HG02973 (cell line): ENCODE measurements around the gene DDX56.
A peak's percentile ranks its signal among the peaks of the same experiment; 100 is the strongest.

Experiments used
- ATAC-seq: cut with Tn5 transposase; IDR thresholded peaks from one replicate; pipeline ENCODE4 v1.9.1; 2021; ENCODE audit warnings: moderate library complexity; ENCODE audit not compliant: unreplicated experiment

The DDX56 gene

GRCh38 chr7:44573464-44574286 is at the start of gene DDX56:
Gene DDX56, minus strand, starts transcription at chr7:44573908. Its CDS starts 13 bp downstream, at chr7:44573895.
- peak; percentile 83 for ATAC-seq

GRCh38 chr7:44622342-44623151 is 48.8 kb upstream of the DDX56 start:
- ATAC-seq, result peak; percentile 74

GRCh38 chr7:44621750-44622103 is 48.0 kb upstream of the DDX56 start:
- no peak for ATAC-seq

DNA sequence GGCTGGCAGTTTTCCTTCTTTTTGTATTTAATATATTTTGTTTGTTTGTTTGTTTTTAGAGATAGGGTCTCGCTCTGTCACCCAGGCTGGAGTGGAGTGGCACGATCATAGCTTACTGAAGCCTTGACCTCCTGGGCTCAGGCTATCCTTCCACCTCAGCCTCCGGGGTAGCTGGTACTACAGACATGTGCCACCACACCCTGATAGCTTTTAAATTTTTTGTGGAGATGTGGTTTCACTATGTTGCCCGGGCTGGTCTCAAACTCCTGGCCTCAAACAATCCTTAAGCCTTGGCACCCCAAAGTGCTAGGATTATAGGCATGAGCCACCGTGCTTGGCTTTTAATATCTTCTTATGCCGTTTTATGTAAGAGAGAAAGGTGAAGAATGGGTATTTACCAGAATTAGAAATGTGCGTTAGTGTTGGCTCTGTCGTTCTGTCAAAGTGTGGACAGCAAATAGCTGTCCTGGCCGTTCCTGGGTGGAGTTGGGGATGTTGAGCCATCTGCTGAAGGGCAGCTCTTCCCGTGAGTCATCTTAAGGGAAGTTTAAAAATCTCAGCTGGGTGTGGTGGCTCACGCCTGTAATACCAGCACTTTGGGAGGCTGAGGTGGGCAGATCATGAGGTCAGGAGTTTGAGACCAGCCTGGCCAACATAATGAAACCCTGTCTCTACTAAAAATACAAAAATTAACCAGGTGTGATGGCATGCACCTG is 47.5 kb upstream of the DDX56 start:
- no peak for ATAC-seq

DNA sequence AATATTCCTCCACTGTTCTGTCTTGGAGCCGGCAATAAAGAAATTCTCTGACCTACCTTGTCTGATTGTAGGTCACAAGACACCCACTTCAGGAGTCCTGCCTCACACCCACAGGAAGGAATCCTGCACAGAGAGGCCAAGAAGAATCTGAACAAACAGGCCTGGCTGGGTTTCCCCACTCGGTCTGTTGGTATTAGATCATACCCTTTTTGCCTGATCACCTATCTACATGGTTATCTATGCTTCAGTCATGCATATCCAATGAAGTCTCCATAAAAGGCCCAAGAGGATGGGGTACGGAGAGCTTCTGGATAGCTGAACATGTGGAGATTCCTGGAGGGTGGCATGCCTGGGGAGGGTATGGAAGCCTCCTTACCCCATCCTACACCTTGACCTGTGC is 45.0 kb upstream of the DDX56 start:
- ATAC-seq, result no peak

GRCh38 chr7:44618045-44618444 is 44.3 kb upstream of the DDX56 start:
- ATAC-seq, result no peak

DNA sequence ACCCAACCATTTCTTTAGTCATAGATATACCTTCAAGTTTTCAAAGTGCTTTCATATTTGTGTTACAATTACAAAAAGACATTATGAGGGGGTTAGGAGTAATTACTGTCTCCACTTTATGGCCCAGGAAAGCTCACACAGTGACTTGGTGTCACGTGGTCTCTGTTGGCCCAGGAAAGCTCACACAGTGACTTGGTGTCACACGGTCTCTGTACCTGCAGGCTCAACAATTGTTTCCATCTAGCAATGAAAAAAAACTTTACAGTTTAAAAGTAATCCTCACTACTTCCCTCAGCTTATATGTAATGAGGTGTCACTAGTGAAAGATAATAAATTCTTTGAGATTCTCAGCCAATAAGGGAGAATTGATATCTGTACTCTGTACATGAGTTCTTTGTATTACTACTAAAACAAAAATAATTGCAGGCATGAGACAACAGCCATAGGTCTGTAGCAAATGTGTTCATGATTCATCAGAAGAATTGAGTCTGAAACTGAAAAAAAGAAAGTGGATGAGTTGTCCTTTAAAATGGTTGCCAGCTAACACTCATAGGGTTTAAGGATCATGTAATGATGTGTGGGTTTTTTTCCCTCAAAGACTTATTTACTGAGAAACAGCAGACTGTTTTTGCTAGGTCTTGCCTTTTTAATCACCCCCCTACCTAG is 43.6 kb upstream of the DDX56 start:
- ATAC-seq, result peak; percentile 52

DNA sequence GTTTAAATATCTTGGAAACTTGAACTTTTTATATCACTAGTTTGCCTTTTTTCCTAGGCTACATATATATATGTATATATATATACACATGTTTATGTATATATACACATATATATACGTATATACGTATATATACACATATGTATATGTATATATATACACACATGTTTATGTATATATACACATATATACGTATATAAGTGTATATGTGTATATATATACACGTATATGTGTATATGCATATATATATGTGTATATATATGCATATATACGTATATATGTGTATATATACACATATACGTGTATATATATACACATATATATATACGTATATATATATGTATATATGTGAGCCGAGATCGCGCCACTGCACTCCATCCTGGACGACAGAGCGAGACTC is 42.8 kb upstream of the DDX56 start:
- no peak for ATAC-seq

- ATAC-seq, result no peak
These were observed 42.1 kb upstream of the DDX56 start for GRCh38 chr7:44615793-44616192.

GRCh38 chr7:44615149-44615611 is 41.5 kb upstream of the DDX56 start:
- no peak for ATAC-seq

DNA sequence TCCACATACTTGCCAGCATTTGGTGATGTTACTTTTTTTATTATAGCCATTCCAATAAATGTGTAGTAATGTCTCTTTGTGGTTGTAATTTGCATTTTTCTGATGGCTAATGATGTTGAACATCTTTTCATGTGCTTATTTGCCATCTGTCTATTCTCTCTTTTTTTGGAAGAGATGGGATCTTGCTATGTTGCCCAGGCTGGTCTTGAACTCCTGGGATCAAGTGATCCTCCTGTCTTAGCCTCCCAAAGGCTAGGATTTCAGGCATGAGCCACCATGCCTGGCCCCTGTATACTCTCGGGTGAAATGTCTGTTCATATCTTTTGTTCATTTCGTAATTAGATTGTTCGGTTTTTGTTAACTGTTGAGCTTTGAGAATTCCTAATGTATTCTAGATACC is 36.1 kb upstream of the DDX56 start:
- no peak for ATAC-seq

GRCh38 chr7:44608916-44609648 is 35.4 kb upstream of the DDX56 start:
- ATAC-seq, result no peak

GRCh38 chr7:44607141-44608068 is 33.7 kb upstream of the DDX56 start:
- ATAC-seq, result no peak

- peak; percentile 93 for ATAC-seq
These were observed 32.8 kb upstream of the DDX56 start, which contains the start of gene OGDH for GRCh38 chr7:44606341-44607140. Gene OGDH, plus strand, starts transcription at chr7:44606627. Its CDS starts 17,717 bp downstream, at chr7:44624344.

GRCh38 chr7:44604941-44605340 is 31.2 kb upstream of the DDX56 start:
- no peak for ATAC-seq

GRCh38 chr7:44603193-44603592 is 29.5 kb upstream of the DDX56 start:
- ATAC-seq, result no peak

- ATAC-seq, result no peak
These were observed 28.8 kb upstream of the DDX56 start for GRCh38 chr7:44602576-44602910.

DNA sequence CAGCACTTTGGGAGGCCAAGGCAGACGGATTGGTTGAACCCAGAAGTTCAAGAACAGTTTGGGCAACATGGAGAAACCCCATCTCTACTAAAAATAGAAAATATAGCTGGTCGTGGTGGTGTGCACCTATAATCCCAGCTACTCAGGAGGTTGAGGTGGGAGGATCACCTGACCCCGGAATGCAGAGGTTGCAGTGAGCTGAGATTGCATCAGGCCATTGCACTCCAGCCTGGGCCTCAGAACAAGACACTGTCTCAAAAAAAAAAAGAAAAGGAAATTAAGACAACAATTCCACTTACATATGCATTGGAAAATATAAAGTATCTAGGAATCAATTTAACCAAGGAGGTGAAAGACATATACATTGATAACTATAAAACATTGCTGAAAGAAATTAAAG is 25.5 kb upstream of the DDX56 start:
- no peak for ATAC-seq
